GM23338 (cell line): ENCODE results near the gene NPC1. TPM values are rescaled to one million over a fixed set of nuclear protein-coding genes. Genes with fewer than 3 reads are reported as not detected.

ENCODE experiments used
- ATAC-seq: fragments of 200-7000 bp; cut with Tn5 transposase; 3 replicates; pipeline ENCODE4 v1.9.1; 2020
- DNase-seq: peaks from one replicate; pipeline ENCODE4 v3.0.0-alpha.2; 2015; ENCODE audit warnings: low spot score
- H2AFZ ChIP-seq: fragments of 200-600 bp; sonication (generic); 2 replicates; pipeline ENCODE4 v1.8.0; 2016; ENCODE audit warnings: antibody characterized with exemption, mild to moderate bottlenecking, moderate library complexity
- H3F3A ChIP-seq: fragments of 200-600 bp; sonication (generic); replicated peaks from 2 replicates; pipeline ENCODE4 v1.8.0; 2017; ENCODE audit warnings: antibody characterized with exemption, mixed run types, low read depth
- H3K27ac ChIP-seq: fragments of 200-600 bp; sonication (generic); 2 replicates; pipeline ENCODE4 v1.6.1; 2016; ENCODE audit warnings: low read depth
- H3K27me3 ChIP-seq: fragments of 200-600 bp; sonication (generic); 2 replicates; pipeline ENCODE4 v1.8.0; 2016; ENCODE audit warnings: mild to moderate bottlenecking, mixed run types, moderate library complexity; ENCODE audit not compliant: insufficient read depth
- H3K36me3 ChIP-seq: fragments of 200-600 bp; sonication (generic); 2 replicates; pipeline ENCODE4 v1.8.0; 2016; ENCODE audit warnings: mild to moderate bottlenecking; ENCODE audit not compliant: insufficient read depth
- H3K4me1 ChIP-seq: fragments of 200-600 bp; sonication (generic); 2 replicates; pipeline ENCODE4 v1.8.0; 2016; ENCODE audit warnings: mild to moderate bottlenecking, moderate library complexity; ENCODE audit not compliant: insufficient read depth
- H3K4me2 ChIP-seq: fragments of 200-600 bp; sonication (generic); 2 replicates; pipeline ENCODE4 v1.7.1; 2017; ENCODE audit warnings: mixed run types
- H3K4me3 ChIP-seq: fragments of 200-600 bp; sonication (generic); 2 replicates; pipeline ENCODE4 v1.6.1; 2016; ENCODE audit warnings: mixed run types
- H3K79me2 ChIP-seq: fragments of 200-600 bp; sonication (generic); replicated peaks from 2 replicates; pipeline ENCODE4 v1.8.0; 2017; ENCODE audit warnings: mild to moderate bottlenecking; ENCODE audit not compliant: insufficient read depth
- H3K9me2 ChIP-seq: fragments of 200-600 bp; sonication (generic); 2 replicates; pipeline ENCODE4 v1.8.0; 2017; ENCODE audit not compliant: insufficient read depth
- H4K20me1 ChIP-seq: fragments of 200-600 bp; sonication (generic); replicated peaks from 2 replicates; pipeline ENCODE4 v1.8.0; 2017; ENCODE audit warnings: mild to moderate bottlenecking; ENCODE audit not compliant: insufficient read depth
- H3K27ac Mint-ChIP-seq: 2 replicates; pipeline ENCODE4 v1.8.0; 2020; ENCODE audit warnings: inconsistent platforms, mild to moderate bottlenecking, moderate library complexity, mixed read lengths
- H3K27me3 Mint-ChIP-seq: 3 replicates; pipeline ENCODE4 v1.8.0; 2022; ENCODE audit warnings: low read depth, mild to moderate bottlenecking, moderate library complexity, mixed read lengths, inconsistent platforms; ENCODE audit not compliant: insufficient read depth, poor library complexity
- H3K36me3 Mint-ChIP-seq: 3 replicates; pipeline ENCODE4 v1.8.0; 2021; ENCODE audit warnings: low read depth, mild to moderate bottlenecking, inconsistent platforms, moderate library complexity, mixed read lengths
- H3K4me1 Mint-ChIP-seq: 3 replicates; pipeline ENCODE4 v1.8.0; 2020; ENCODE audit warnings: mild to moderate bottlenecking, inconsistent platforms, mixed read lengths
- H3K4me3 Mint-ChIP-seq: 3 replicates; pipeline ENCODE4 v1.8.0; 2021; ENCODE audit warnings: moderate library complexity, mild to moderate bottlenecking, inconsistent platforms, mixed read lengths
- H3K9me3 Mint-ChIP-seq: 3 replicates; pipeline ENCODE4 v1.8.0; 2020; ENCODE audit warnings: moderate library complexity, mild to moderate bottlenecking, inconsistent platforms, mixed read lengths
- CTCF ChIP-seq, 2 experiments: fragments of 200-600 bp in 1 of 2; sonication (generic) in 1 of 2; conservative IDR thresholded peaks; 2 replicates each; pipeline versions ENCODE4 v1.5.1 to v1.6.1; 2016 to 2017; ENCODE audit warnings: antibody characterized with exemption in 2 of 2, low read depth in 2 of 2, mild to moderate bottlenecking in 2 of 2, moderate library complexity in 1 of 2
- EZH2phosphoT487 ChIP-seq: fragments of 200-600 bp; sonication (generic); IDR thresholded peaks from one replicate; pipeline ENCODE4 v1.8.1; 2018; ENCODE audit warnings: antibody characterized with exemption; ENCODE audit not compliant: unreplicated experiment
- JUNB ChIP-seq: IDR thresholded peaks from one replicate; pipeline ENCODE4 v1.6.1; 2016; ENCODE audit warnings: antibody characterized with exemption; ENCODE audit not compliant: unreplicated experiment
- POLR2AphosphoS5 ChIP-seq: IDR thresholded peaks from 2 replicates; pipeline ENCODE4 v1.6.1; 2016; ENCODE audit warnings: antibody characterized with exemption, low read depth
- STAT1 ChIP-seq: IDR thresholded peaks from one replicate; pipeline ENCODE4 v1.6.1; 2016; ENCODE audit warnings: antibody characterized with exemption; ENCODE audit not compliant: unreplicated experiment
- ZNF331 ChIP-seq: fragments of 250-450 bp; sonication (Bioruptor Pico); IDR thresholded peaks from 2 replicates; pipeline ENCODE4 v1.5.0; 2020; ENCODE audit warnings: low read depth, mild to moderate bottlenecking, moderate library complexity
- ZNF462 ChIP-seq: fragments of 250-450 bp; sonication (Bioruptor Pico); IDR thresholded peaks from 2 replicates; pipeline ENCODE4 v1.5.0; 2020; ENCODE audit warnings: mild to moderate bottlenecking, moderate library complexity
- polyA plus RNA-seq: library from polyadenylated mRNA; unstranded; fragments of >200 nt; fragmentation: Nextera tagmentation; extraction: Ambion mirVana; gene quantifications from 2 replicates; pipeline ENCODE4 v1.2.1, GENCODE V29; 2016
- total RNA-seq: library from RNA; depleted of rRNA; stranded (reverse); fragments of >200 nt; shearing (Covaris generic); gene quantifications from 2 replicates; pipeline ENCODE4 v1.2.3, GENCODE V29; 2014
- TF ChIP-seq, protein P1 (sequence below): IDR thresholded peaks from 2 replicates; pipeline ENCODE4 v1.6.1; 2016; ENCODE audit warnings: antibody characterized with exemption

The NPC1 gene
- total and polyA plus RNA-seq, 2 experiments from 2014 or later = 18.4 to 45.1 TPM

DNA sequence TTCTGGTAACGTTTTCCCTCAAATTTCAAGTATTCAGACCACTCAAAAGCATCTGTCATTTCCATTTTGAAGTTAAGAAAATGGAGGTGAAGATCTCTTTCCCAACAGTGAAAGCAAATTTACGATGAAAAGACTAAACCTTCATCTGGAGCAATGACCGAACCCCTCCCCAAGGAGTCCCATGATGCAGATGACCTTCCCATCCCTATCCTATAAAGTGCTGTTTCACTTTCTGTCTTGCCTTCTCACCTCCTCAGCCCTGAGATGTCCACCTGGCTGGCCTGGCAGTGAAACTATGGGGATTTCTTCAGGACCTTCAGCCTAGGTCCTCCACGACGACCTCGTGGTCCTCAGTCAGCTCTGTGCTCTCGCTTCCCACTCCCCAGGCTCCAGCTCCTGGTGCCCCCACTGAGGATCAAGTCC, 925 bp upstream of the NPC1 start:
- Histone ChIP-seq H3K79me2 (peaks cover 38% of the 10 kb centered on the region), H3K27ac (no peak overlapping the region), H3K4me1 (peaks cover 31% of the 10 kb centered on the region; the same call in 1 of the 2 replicates), H3K36me3 (no peaks in the 10 kb centered on the region), H3F3A (peaks cover 7% of the 10 kb centered on the region; the same call in 1 of the 2 replicates), H4K20me1 (peaks cover 11% of the 10 kb centered on the region), H3K4me2 (peak overlapping the region; percentile 45), H3K9me2 (0 out of 2 replicates have a peak, but pooled peaks cover 4% of the 10 kb centered on the region), H3K27me3 (no peaks in the 10 kb centered on the region; the same call in 1 of the 2 replicates), H3K4me3 (peak overlapping the region; percentile 97), H2AFZ (peak overlapping the region; percentile 76; the same call in 1 of the 2 replicates)
- H3K4me3 Mint-ChIP-seq = peak overlapping the region; percentile 95
- H3K4me1 Mint-ChIP-seq = peaks cover 15% of the 10 kb centered on the region
- no peak for ATAC-seq
- TF ChIP-seq ZNF462 (CRISPR knock-in tag) = no peak
- H3K36me3 Mint-ChIP-seq = no peaks in the 10 kb centered on the region
- H3K27ac Mint-ChIP-seq = peak overlapping the region; percentile 78; the same call in 1 of the 2 replicates
- DNase-seq = peak; percentile 9
- no peaks in the 10 kb centered on the region; the same call in 2 of the 3 replicates for H3K9me3 Mint-ChIP-seq
- peaks cover 9% of the 10 kb centered on the region for H3K27me3 Mint-ChIP-seq

DNA sequence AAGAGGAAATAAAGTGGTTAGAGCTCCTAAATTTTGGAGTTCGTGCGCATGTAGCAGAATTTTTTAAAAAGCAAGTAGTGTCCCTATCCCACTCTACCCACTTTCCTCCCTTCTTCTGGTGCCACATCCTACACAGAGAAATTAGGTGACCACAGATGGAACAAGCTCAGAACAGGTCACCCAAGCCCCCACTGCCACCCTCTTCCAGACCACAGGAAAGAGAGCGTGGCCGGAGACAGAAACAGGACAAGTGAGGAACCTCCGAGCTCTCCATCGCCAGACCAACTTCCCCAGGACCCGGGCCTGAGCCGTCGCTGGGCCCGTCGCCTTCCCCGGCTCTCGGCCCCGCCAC, 433 bp downstream of the NPC1 start:
- H3K36me3 ChIP-seq = no peaks in the 10 kb centered on the region
- Mint-ChIP-seq H3K27me3 (peaks cover 9% of the 10 kb centered on the region), H3K4me1 (peaks cover 20% of the 10 kb centered on the region), H3K27ac (peak overlapping the region; percentile 88), H3K4me3 (peak overlapping the region; percentile 95), H3K36me3 (no peaks in the 10 kb centered on the region), H3K9me3 (no peaks in the 10 kb centered on the region; the same call in 2 of the 3 replicates)
- H4K20me1 ChIP-seq = peaks cover 14% of the 10 kb centered on the region
- no peaks in the 10 kb centered on the region; the same call in 1 of the 2 replicates for H3K27me3 ChIP-seq
- DNase-seq = no peak
- peaks cover 31% of the 10 kb centered on the region; the same call in 1 of the 2 replicates for H3K4me1 ChIP-seq
- H3K4me3 ChIP-seq = peak overlapping the region; percentile 97
- peak overlapping the region; percentile 98 for H2AFZ ChIP-seq
- peak overlapping the region; percentile 100 for H3K27ac ChIP-seq
- 0 out of 2 replicates have a peak, but pooled peaks cover 4% of the 10 kb centered on the region for H3K9me2 ChIP-seq
- H3F3A ChIP-seq = peaks cover 7% of the 10 kb centered on the region; the same call in 1 of the 2 replicates
- peak overlapping the region; percentile 99 for H3K4me2 ChIP-seq
- peaks cover 51% of the 10 kb centered on the region for H3K79me2 ChIP-seq
- ATAC-seq = no peak
- TF ChIP-seq EZH2phosphoT487 (no peak), CTCF (conservative IDR thresholded peaks at IDR 0.05; ENCODE audit: low read depth in 2 of 2) (no peak), ZNF331 (CRISPR knock-in tag) (no peak), POLR2AphosphoS5 (no peak), JUNB (no peak), STAT1 (no peak)
- TF ChIP-seq, protein P1, sequence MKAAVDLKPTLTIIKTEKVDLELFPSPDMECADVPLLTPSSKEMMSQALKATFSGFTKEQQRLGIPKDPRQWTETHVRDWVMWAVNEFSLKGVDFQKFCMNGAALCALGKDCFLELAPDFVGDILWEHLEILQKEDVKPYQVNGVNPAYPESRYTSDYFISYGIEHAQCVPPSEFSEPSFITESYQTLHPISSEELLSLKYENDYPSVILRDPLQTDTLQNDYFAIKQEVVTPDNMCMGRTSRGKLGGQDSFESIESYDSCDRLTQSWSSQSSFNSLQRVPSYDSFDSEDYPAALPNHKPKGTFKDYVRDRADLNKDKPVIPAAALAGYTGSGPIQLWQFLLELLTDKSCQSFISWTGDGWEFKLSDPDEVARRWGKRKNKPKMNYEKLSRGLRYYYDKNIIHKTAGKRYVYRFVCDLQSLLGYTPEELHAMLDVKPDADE = no peak
